ACC112 (cell line): ENCODE data around the gene CBARP.
A peak's percentile ranks its signal among the peaks of the same experiment; 100 is the strongest.

Experiments
- H2AFZ ChIP-seq: fragments of 200-600 bp; sonication (generic); one replicate; pipeline ENCODE4 v1.6.0; 2017; ENCODE audit warnings: antibody characterized with exemption, low read length; ENCODE audit not compliant: unreplicated experiment
- H3K27ac ChIP-seq: fragments of 200-600 bp; sonication (generic); 2 replicates; pipeline ENCODE4 v1.5.1; 2014; ENCODE audit warnings: low read depth, mild to moderate bottlenecking, antibody characterized with exemption, low read length, moderate library complexity
- H3K27me3 ChIP-seq: fragments of 200-600 bp; sonication (generic); 2 replicates; pipeline ENCODE4 v1.6.1; 2014; ENCODE audit warnings: mild to moderate bottlenecking, antibody characterized with exemption, low read length, moderate library complexity, mixed read lengths; ENCODE audit not compliant: insufficient read depth
- H3K36me3 ChIP-seq: fragments of 200-600 bp; sonication (generic); 2 replicates; pipeline ENCODE4 v1.6.1; 2016; ENCODE audit warnings: mild to moderate bottlenecking, antibody characterized with exemption, low read length, moderate library complexity, mixed read lengths; ENCODE audit not compliant: insufficient read depth
- H3K4me1 ChIP-seq: fragments of 200-600 bp; sonication (generic); one replicate; pipeline ENCODE4 v1.6.1; 2016; ENCODE audit warnings: low read length, mixed read lengths; ENCODE audit not compliant: insufficient read depth, unreplicated experiment, control insufficient read depth
- H3K4me3 ChIP-seq: fragments of 200-600 bp; sonication (generic); 2 replicates; pipeline ENCODE4 v1.5.1; 2014; ENCODE audit warnings: mild to moderate bottlenecking, low read depth, low read length
- H3K79me2 ChIP-seq: fragments of 200-600 bp; sonication (generic); one replicate; pipeline ENCODE4 v1.6.0; 2016; ENCODE audit warnings: low read length; ENCODE audit not compliant: control insufficient read depth, unreplicated experiment, insufficient read depth

CBARP gene

GRCh38 chr19:1261798-1262622 is 24.2 kb upstream of the CBARP start:
- Histone ChIP-seq H2AFZ (no peak overlapping the region), H3K4me1 (peaks cover 71% of the 10 kb centered on the region)

GRCh38 chr19:1261538-1261797 is 23.7 kb upstream of the CBARP start:
- peak overlapping the region; percentile 92 for H3K4me3 ChIP-seq
- H3K27ac ChIP-seq: peak overlapping the region; percentile 96
- peaks cover 76% of the 10 kb centered on the region for H3K4me1 ChIP-seq
- no peaks in the 10 kb centered on the region for H3K36me3 ChIP-seq
- H3K79me2 ChIP-seq: peaks cover 6% of the 10 kb centered on the region
- no peak overlapping the region for H2AFZ ChIP-seq
- H3K27me3 ChIP-seq: no peaks in the 10 kb centered on the region

More at GRCh38 chr19:1261798-1262622, 24.2 kb upstream of the CBARP start:
- H3K27ac ChIP-seq: peak overlapping the region; percentile 96
- H3K27me3 ChIP-seq: no peaks in the 10 kb centered on the region
- H3K79me2 ChIP-seq: peaks cover 2% of the 10 kb centered on the region
- peak overlapping the region; percentile 92 for H3K4me3 ChIP-seq
- H3K36me3 ChIP-seq: no peaks in the 10 kb centered on the region

GRCh38 chr19:1260749-1261537 is 23.1 kb upstream of the CBARP start:
- Histone ChIP-seq H3K4me3 (peak overlapping the region; percentile 92), H3K36me3 (no peaks in the 10 kb centered on the region), H3K27ac (peak overlapping the region; percentile 96), H3K79me2 (peaks cover 6% of the 10 kb centered on the region), H3K27me3 (no peaks in the 10 kb centered on the region), H3K4me1 (peaks cover 75% of the 10 kb centered on the region), H2AFZ (peak overlapping the region; percentile 5)

GRCh38 chr19:1259876-1260748 is 22.3 kb upstream of the CBARP start:
- H3K79me2 ChIP-seq: peaks cover 12% of the 10 kb centered on the region
- H3K36me3 ChIP-seq: peaks cover 7% of the 10 kb centered on the region; the same call in 1 of the 2 replicates
- peaks cover 79% of the 10 kb centered on the region for H3K4me1 ChIP-seq
- peak overlapping the region; percentile 95 for H3K27ac ChIP-seq
- H2AFZ ChIP-seq: no peak overlapping the region
- peak overlapping the region; percentile 51; the same call in 1 of the 2 replicates for H3K4me3 ChIP-seq
- H3K27me3 ChIP-seq: no peaks in the 10 kb centered on the region

GRCh38 chr19:1259206-1259875 is 21.5 kb upstream of the CBARP start:
- no peak overlapping the region for H3K4me3 ChIP-seq
- peaks cover 79% of the 10 kb centered on the region for H3K4me1 ChIP-seq
- peak overlapping the region; percentile 95 for H3K27ac ChIP-seq
- no peaks in the 10 kb centered on the region for H3K27me3 ChIP-seq
- no peak overlapping the region for H2AFZ ChIP-seq
- H3K36me3 ChIP-seq: peaks cover 15% of the 10 kb centered on the region; the same call in 1 of the 2 replicates
- H3K79me2 ChIP-seq: peaks cover 20% of the 10 kb centered on the region

- H3K4me3 ChIP-seq: no peak overlapping the region
These were observed 21.0 kb upstream of the CBARP start for GRCh38 chr19:1258707-1259205.

GRCh38 chr19:1258163-1258492 is 20.3 kb upstream of the CBARP start:
- peaks cover 85% of the 10 kb centered on the region for H3K4me1 ChIP-seq
- no peak overlapping the region for H2AFZ ChIP-seq
- H3K27me3 ChIP-seq: no peaks in the 10 kb centered on the region
- H3K79me2 ChIP-seq: peaks cover 30% of the 10 kb centered on the region
- H3K27ac ChIP-seq: peak overlapping the region; percentile 95
- peaks cover 23% of the 10 kb centered on the region; the same call in 1 of the 2 replicates for H3K36me3 ChIP-seq
- H3K4me3 ChIP-seq: 0 out of 2 replicates have a peak overlapping the region, but pooled peaks have one; percentile 16

More at GRCh38 chr19:1258707-1259205, 21.0 kb upstream of the CBARP start:
- Histone ChIP-seq H3K36me3 (peaks cover 19% of the 10 kb centered on the region; the same call in 1 of the 2 replicates), H3K27ac (peak overlapping the region; percentile 95), H3K27me3 (no peaks in the 10 kb centered on the region), H3K79me2 (peaks cover 25% of the 10 kb centered on the region), H2AFZ (no peak overlapping the region), H3K4me1 (peaks cover 85% of the 10 kb centered on the region)

GRCh38 chr19:1257475-1258162 is 19.8 kb upstream of the CBARP start:
- H3K27ac ChIP-seq: peak overlapping the region; percentile 95
- peaks cover 80% of the 10 kb centered on the region for H3K4me1 ChIP-seq

GRCh38 chr19:1256646-1257474 is 19.1 kb upstream of the CBARP start:
- Histone ChIP-seq H3K79me2 (peaks cover 31% of the 10 kb centered on the region), H3K4me3 (no peak overlapping the region), H3K27me3 (no peaks in the 10 kb centered on the region), H2AFZ (no peak overlapping the region), H3K4me1 (peaks cover 73% of the 10 kb centered on the region), H3K27ac (peak overlapping the region; percentile 95), H3K36me3 (peaks cover 24% of the 10 kb centered on the region; the same call in 1 of the 2 replicates)

More at GRCh38 chr19:1257475-1258162, 19.8 kb upstream of the CBARP start:
- no peak overlapping the region for H3K4me3 ChIP-seq
- no peak overlapping the region for H2AFZ ChIP-seq
- H3K79me2 ChIP-seq: peaks cover 30% of the 10 kb centered on the region
- H3K27me3 ChIP-seq: no peaks in the 10 kb centered on the region
- peaks cover 23% of the 10 kb centered on the region; the same call in 1 of the 2 replicates for H3K36me3 ChIP-seq
